HG03442 (cell line): ENCODE results near the gene RFX7.

ENCODE experiments used
- ATAC-seq: cut with Tn5 transposase; IDR thresholded peaks from one replicate; pipeline ENCODE4 v1.9.1; 2021; ENCODE audit warnings: mild to moderate bottlenecking, moderate library complexity; ENCODE audit not compliant: unreplicated experiment

RFX7 gene

GRCh38 chr15:56148064-56148463 is 95.6 kb downstream of the RFX7 start:
- ATAC-seq = no peak

DNA sequence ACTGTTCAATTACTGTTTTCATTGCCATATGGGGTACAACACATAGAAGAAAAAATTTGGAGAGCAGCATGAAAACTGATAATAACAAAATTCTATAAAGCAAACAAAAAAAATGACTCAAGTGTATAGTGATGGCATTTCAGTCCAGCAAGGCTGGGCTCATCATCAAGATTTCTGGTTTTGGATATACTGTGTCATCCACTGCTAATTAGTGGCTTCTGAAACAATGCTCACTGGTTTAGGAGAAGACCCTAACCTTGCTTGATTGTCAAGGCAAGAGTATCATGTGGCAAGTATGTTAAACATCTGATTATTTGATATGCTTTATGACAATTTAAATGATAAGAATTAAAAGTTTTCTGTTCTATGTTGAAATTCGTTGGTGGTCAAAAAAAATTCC is 96.9 kb downstream of the RFX7 start:
- ATAC-seq = no peak

DNA sequence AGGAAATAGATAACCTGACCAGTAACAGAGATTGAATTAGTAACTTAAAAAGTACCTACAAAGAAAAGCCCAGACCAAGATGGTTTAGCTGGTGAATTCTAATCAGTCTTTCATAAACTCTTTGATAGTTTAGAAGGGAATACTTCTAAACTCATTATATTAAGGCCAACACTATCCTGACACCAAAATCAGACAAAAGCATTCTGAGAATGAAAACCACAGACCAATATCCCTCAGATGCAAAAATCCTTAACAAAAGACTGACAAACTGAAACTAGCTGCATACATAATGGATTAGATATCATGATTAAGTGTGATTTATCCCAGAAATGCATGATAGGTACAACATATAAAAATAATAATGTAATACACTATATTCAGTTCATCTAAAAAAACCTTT is 115.6 kb downstream of the RFX7 start:
- no peak for ATAC-seq

- ATAC-seq = no peak
These were observed 117.3 kb downstream of the RFX7 start for GRCh38 chr15:56126409-56126808.

GRCh38 chr15:56124391-56124790 is 119.3 kb downstream of the RFX7 start:
- no peak for ATAC-seq

DNA sequence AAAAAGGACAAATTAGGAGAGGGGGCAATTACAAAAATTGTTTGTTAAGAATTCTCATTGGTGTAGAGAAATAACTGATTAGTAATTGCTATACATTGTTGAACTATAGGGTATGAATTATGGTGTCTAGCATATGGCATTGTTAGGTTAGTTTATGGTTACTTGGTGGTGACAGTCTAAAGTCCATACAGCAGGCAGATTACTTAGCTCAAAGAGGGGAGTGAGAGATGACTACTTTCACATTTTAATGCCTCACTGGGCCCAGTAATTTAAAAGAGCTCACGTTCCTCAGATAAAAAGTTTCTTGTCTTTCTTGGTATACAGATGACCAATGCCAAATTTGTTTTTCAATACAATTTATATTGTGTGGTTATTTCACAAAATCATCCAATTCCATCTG is 137.8 kb downstream of the RFX7 start:
- no peak for ATAC-seq

- ATAC-seq = no peak
These were observed 141.2 kb downstream of the RFX7 start for GRCh38 chr15:56102441-56102840.

DNA sequence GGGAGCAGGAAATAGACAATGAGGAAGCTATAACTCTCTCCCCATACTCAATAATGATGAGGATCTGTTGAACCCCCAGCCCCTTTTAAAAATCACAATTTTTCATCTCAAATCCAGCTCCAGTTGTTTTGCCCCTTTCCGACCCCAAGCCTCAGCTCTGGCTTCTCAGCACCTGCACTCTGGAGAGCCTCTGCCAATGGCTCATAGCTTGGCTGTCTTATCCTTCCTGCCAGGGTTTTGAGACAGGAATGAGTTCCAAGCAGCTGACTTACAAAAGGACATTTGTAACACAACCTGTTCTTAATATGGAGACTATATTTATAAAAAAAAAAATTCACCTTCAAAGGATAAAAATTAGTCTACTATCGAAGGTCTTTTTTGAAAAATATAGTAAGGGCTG is 144.4 kb downstream of the RFX7 start:
- no peak for ATAC-seq

DNA sequence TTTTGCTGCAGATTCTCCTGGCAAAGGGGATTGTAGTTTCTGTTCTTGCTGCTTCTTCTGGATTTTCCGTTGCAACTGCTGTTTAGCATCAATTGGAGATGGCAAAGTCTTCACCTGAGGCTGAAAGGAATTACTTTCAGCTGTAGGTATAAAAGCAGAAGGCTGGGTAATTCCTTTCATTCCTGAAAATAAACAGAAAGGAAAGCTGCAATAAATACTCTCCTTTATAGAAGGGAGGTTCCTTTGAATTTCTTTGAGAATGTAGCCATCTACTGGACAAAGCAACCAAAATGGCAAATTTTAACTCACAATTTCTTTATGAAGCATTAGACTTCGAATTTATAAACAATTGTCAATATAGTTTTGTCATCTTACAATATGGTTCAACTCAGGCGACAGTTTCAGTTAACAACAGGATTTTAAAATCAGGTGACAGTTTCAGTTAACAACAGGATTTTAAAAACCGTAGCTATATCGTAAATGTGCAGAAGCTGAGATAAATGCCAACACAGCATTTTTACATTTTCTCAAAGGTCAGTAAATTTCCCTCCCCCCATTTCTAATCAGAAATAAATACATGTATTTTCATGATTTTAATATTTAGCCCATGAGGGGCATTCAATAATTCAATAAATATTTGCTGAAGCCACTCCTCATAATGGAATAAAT is 145.3 kb downstream of the RFX7 start:
- ATAC-seq = no peak

DNA sequence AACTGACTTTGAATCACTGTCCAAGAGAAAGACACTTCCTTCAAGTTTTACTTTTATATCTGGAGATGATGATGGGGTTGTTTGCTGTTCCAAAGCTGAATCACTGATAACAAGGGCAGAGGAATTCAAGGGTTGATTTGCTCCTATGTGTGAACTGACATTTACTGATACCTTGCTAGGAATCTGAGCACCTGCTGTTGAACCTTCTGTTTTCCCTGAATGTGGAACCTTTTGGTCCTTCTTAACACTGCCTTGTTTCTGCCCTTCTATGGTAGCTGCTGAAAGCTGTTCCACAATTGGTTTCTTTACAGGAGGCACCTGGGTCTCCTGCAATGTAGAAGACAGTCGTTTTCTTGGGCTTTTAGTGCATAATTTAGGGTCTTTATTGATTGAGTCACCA is 148.3 kb downstream of the RFX7 start:
- ATAC-seq = no peak

- no peak for ATAC-seq
These were observed 149.5 kb downstream of the RFX7 start for GRCh38 chr15:56094171-56094570.

- no peak for ATAC-seq
These were observed 155.3 kb downstream of the RFX7 start for GRCh38 chr15:56088389-56088788.

DNA sequence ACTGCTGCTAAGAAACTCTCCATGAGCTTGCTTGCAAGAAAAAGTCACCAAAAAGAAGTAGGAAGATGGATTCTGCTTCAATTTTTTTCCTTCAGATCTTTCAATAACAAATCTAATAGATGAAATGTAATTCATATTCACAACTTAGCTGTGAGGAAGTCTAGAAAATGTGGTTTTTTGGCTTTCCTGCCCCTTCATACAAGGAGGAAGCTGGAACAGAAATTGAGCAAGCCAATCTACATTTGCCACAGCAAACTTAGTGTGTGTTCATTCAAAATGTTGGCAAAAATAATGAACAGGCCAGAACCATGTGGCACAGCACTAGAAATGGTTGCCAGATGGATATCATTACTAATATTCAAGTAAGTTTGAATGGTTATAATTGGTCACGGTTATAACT is 157.1 kb downstream of the RFX7 start:
- no peak for ATAC-seq

- ATAC-seq = no peak
These were observed 161.4 kb downstream of the RFX7 start for GRCh38 chr15:56082263-56082761.

DNA sequence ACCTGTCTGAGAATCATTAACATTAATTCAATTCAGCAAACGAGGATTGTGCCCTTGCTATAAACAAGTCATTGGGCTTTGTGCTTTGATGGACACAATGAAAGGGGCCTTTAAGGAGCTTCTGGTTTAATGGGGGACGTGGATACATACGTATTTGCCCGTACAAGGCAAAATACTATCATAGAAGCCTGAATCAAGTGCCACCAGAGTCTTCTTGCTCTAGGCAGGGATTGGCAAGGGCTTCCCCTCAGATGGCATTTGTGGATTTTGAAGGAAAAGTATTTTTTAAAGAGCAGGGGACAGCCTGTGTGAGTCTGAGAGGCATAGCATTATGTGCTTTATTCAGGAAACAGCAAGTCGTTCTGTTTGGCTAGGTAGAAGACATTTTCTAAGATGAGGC is 166.6 kb downstream of the RFX7 start:
- ATAC-seq = no peak

- no peak for ATAC-seq
These were observed 167.0 kb downstream of the RFX7 start for GRCh38 chr15:56076640-56077039.

- no peak for ATAC-seq
These were observed 169.0 kb downstream of the RFX7 start for GRCh38 chr15:56074481-56075265.

DNA sequence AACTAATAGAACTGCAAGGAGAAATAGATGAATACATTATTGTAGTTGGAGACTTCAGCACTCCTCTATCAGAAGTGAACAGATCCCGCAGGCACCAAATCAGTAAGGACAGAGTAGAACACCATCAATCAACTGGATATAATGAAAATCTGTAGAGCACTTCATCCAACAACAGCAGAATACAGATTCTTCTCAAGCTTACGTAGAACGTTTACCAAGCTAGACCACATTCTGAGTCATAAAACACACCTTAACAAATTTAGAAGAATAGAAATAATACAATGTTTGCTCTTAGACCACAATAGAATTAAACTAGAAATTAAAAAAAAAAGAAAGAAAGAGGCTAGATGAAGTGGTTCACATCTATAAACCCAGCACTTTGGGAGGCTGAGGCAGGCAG is 179.5 kb downstream of the RFX7 start:
- ATAC-seq = no peak

- no peak for ATAC-seq
These were observed 184.0 kb downstream of the RFX7 start for GRCh38 chr15:56059716-56060115.

DNA sequence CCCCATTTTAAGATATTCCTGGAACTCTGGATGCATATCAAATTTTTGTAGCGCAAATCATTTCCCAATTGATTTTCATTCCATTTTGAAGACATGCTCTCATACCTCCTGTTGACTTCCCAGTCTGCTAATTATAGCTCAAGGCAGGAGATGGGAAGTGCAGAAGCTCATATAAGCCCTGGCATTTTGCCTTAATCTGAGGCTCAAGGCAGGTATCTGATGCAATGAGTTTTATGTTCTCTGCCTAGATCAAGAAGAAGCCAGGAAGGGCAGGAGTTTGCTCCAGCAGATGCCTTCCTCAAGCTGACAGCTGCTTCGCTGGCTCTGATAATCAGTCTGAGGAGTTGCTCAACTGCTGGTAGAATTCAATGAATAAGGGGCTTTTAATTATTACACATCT is 184.7 kb downstream of the RFX7 start:
- no peak for ATAC-seq

DNA sequence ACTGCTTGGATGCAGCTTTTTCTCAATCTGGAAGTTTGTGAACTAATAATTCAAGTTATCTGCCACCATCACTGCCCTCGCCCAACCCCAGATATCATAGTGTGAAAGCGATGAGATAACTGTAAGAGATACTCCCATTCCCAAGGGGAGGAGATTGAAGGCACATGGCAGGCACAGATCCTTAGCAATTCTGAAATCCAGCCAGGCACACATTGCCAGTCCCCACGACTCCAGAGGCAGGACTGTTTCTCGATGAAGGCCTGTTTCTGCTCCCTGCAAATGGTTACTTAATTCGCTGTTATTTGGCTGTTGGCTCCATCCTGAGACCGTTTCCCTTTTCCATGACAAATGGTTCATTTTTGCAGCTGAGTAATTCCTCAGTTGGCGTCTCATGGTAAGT is 187.1 kb downstream of the RFX7 start:
- ATAC-seq = no peak

- ATAC-seq = no peak
These were observed 190.7 kb downstream of the RFX7 start for GRCh38 chr15:56053046-56053400.
